ENCODE measurements around the gene FAAP24. TPM values are rescaled to one million over a fixed set of nuclear protein-coding genes. Genes with fewer than 3 reads are reported as not detected.
A peak's percentile ranks its signal among the peaks of the same experiment; 100 is the strongest.

The FAAP24 gene
- 5.7 and 12.0 TPM in 2 replicates for total RNA-seq (ENCODE audit: low replicate concordance)

- TF ChIP-seq CTCF (IDR thresholded peaks at IDR 0.05; ENCODE audit: insufficient read depth, low read length) = no peak
- H3K4me3 ChIP-seq (ENCODE audit: low read depth, low read length) = peak within 1 kb of the TSS; percentile 86
- peak; percentile 100 for DNase-seq (ENCODE audit: low read depth)
Observed at GRCh38 chr19:32971715-32972540, at the start of gene FAAP24, which contains the start of gene CEP89. FAAP24 (plus strand) TSS chr19:32972242; CDS start chr19:32973197, 955 bp downstream. CEP89 (minus strand) TSS chr19:32971958; CDS start chr19:32971874, 84 bp downstream.

- H3K4me3 ChIP-seq (ENCODE audit: low read depth, low read length) = no peak overlapping the region
- no peak for TF ChIP-seq CTCF (IDR thresholded peaks at IDR 0.05; ENCODE audit: insufficient read depth, low read length)
- peak; percentile 1 for DNase-seq (ENCODE audit: low read depth)
Observed at GRCh38 chr19:32924200-32924599, 47.8 kb upstream of the FAAP24 start.

GRCh38 chr19:32928806-32929205 is 43.2 kb upstream of the FAAP24 start:
- no peak overlapping the region for H3K4me3 ChIP-seq (ENCODE audit: low read depth, low read length)
- no peak for TF ChIP-seq CTCF (IDR thresholded peaks at IDR 0.05; ENCODE audit: insufficient read depth, low read length)
- DNase-seq (ENCODE audit: low read depth) = no peak

GRCh38 chr19:32930567-32930966 is 41.5 kb upstream of the FAAP24 start:
- H3K4me3 ChIP-seq (ENCODE audit: low read depth, low read length) = no peak overlapping the region
- no peak for TF ChIP-seq CTCF (IDR thresholded peaks at IDR 0.05; ENCODE audit: insufficient read depth, low read length)
- DNase-seq (ENCODE audit: low read depth) = no peak

- no peak overlapping the region for H3K4me3 ChIP-seq (ENCODE audit: low read depth, low read length)
- no peak for TF ChIP-seq CTCF (IDR thresholded peaks at IDR 0.05; ENCODE audit: insufficient read depth, low read length)
- DNase-seq (ENCODE audit: low read depth) = no peak
Observed at GRCh38 chr19:32933571-32933970, 38.5 kb upstream of the FAAP24 start.

GRCh38 chr19:32935629-32936028 is 36.4 kb upstream of the FAAP24 start:
- H3K4me3 ChIP-seq (ENCODE audit: low read depth, low read length) = no peak overlapping the region
- no peak for DNase-seq (ENCODE audit: low read depth)
- no peak for TF ChIP-seq CTCF (IDR thresholded peaks at IDR 0.05; ENCODE audit: insufficient read depth, low read length)
